ENCODE results near the gene ENOX1. TPM values are rescaled to one million over a fixed set of nuclear protein-coding genes. Genes with fewer than 3 reads are reported as not detected.
A peak's percentile ranks its signal among the peaks of the same experiment; 100 is the strongest.

Gene ENOX1
- total RNA-seq, 1 donor from 2014 or later: 1.7 TPM

DNA sequence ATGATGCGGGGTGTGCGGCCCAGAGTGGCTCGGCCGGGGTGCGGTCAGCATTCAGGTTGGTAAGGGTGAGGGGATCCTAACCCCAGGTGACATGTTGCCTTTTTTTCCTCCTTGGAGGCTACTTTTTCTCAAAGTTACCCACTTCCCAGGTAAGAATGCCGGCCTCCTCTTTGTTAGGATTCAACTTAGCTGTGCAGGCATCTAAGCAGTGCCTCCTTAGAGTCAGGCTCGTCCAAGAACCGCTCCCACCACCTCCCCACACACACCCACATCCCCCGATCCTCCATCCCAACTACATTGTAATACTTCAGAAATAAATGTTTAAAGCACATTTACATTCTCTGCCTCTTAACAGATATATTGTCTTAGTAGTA lies 733 bp upstream of the ENOX1 start:
- Mint-ChIP-seq H3K27me3 (ENCODE audit: unreplicated experiment) (peaks cover 11% of the 10 kb centered on the region), H3K4me1 (ENCODE audit: unreplicated experiment) (peaks cover 12% of the 10 kb centered on the region), H3K9me3 (ENCODE audit: unreplicated experiment) (no peaks in the 10 kb centered on the region), H3K4me3 (ENCODE audit: unreplicated experiment) (peak overlapping the region; percentile 88), H3K27ac (ENCODE audit: unreplicated experiment) (no peak overlapping the region), H3K36me3 (ENCODE audit: low read depth, unreplicated experiment) (no peaks in the 10 kb centered on the region)
- no peak for TF ChIP-seq CTCF (IDR thresholded peaks at IDR 0.05; ENCODE audit: unreplicated experiment)
- DNase-seq (ENCODE audit: low spot score): no peak

DNA sequence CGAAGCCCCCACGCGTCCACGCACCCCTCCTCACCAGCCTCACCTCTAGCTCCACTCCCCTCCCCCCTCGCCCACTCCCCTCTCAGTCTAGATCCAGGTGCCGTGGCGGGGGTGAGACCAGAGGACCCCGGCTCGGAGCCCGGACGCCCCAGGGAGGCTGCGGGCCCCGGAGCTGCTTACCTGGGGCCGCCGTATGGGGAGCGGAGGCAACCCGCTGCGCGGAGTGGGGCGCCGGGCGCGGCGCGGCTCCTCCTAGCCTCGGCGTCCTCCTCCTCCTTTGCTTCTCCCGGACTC lies 353 bp downstream of the ENOX1 start:
- DNase-seq (ENCODE audit: low spot score): no peak
- Mint-ChIP-seq H3K36me3 (ENCODE audit: low read depth, unreplicated experiment) (no peaks in the 10 kb centered on the region), H3K27me3 (ENCODE audit: unreplicated experiment) (peaks cover 11% of the 10 kb centered on the region), H3K9me3 (ENCODE audit: unreplicated experiment) (no peaks in the 10 kb centered on the region), H3K27ac (ENCODE audit: unreplicated experiment) (no peak overlapping the region), H3K4me1 (ENCODE audit: unreplicated experiment) (peaks cover 12% of the 10 kb centered on the region), H3K4me3 (ENCODE audit: unreplicated experiment) (no peak overlapping the region)
- TF ChIP-seq CTCF (IDR thresholded peaks at IDR 0.05; ENCODE audit: unreplicated experiment): no peak

DNA sequence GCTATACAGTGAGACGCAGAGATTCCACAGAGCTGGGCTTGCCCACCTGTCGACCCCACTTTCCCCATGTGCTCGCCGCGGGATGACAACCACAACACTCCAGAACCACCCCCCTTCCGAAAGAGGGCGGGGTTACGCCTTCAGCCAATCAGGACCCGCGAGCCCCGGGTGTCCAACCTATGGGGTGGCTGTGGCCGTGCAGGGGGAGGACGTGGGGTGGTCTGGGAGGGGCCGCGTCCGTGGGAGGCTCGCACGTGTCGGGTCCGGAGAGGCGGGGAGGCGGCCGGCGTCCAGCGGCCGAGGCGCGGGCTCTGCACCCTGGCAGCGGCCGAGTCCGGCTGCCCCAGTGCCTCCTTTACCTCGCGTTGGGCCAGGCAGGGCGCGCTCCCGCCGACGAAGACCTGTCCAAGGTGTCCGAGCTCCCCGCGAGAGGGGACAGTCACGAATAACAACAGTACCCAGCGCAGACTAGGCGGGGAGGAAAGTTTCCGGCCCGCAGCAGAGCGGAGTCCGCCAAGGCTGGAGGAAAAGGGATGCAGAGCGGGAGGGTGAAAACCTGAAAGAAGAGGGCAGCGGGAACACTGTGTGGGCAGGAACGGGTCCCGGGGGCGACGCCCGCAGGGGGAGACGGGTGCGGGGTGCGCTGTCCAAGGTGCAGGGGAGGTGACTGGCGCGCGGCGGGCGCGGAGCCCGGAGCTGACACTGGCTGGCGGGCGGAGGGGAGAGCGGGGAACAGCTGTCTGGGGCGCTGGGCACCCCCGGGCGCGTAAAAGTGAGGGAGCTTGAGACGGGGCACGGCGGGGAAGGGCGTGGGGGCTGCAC lies 911 bp downstream of the ENOX1 start:
- H3K27ac Mint-ChIP-seq (ENCODE audit: unreplicated experiment): peak overlapping the region; percentile 38
- no peaks in the 10 kb centered on the region for H3K36me3 Mint-ChIP-seq (ENCODE audit: low read depth, unreplicated experiment)

GRCh38 chr13:43785261-43785649 lies 1.5 kb downstream of the ENOX1 start:
- Mint-ChIP-seq H3K36me3 (ENCODE audit: low read depth, unreplicated experiment) (no peaks in the 10 kb centered on the region), H3K27ac (ENCODE audit: unreplicated experiment) (peak overlapping the region; percentile 38), H3K4me1 (ENCODE audit: unreplicated experiment) (peaks cover 12% of the 10 kb centered on the region), H3K4me3 (ENCODE audit: unreplicated experiment) (peak overlapping the region; percentile 75), H3K9me3 (ENCODE audit: unreplicated experiment) (no peaks in the 10 kb centered on the region), H3K27me3 (ENCODE audit: unreplicated experiment) (peaks cover 11% of the 10 kb centered on the region)
- no peak for TF ChIP-seq CTCF (IDR thresholded peaks at IDR 0.05; ENCODE audit: unreplicated experiment)
- DNase-seq (ENCODE audit: low spot score): peak; percentile 5

More for the DNA sequence above, 911 bp downstream of the ENOX1 start:
- Mint-ChIP-seq H3K27me3 (ENCODE audit: unreplicated experiment) (peaks cover 11% of the 10 kb centered on the region), H3K9me3 (ENCODE audit: unreplicated experiment) (no peaks in the 10 kb centered on the region), H3K4me3 (ENCODE audit: unreplicated experiment) (peak overlapping the region; percentile 91), H3K4me1 (ENCODE audit: unreplicated experiment) (peaks cover 12% of the 10 kb centered on the region)
- TF ChIP-seq CTCF (IDR thresholded peaks at IDR 0.05; ENCODE audit: unreplicated experiment): no peak
- peak; percentile 67 for DNase-seq (ENCODE audit: low spot score)

GRCh38 chr13:43784496-43784895 lies 2.3 kb downstream of the ENOX1 start:
- Mint-ChIP-seq H3K4me3 (ENCODE audit: unreplicated experiment) (no peak overlapping the region), H3K27me3 (ENCODE audit: unreplicated experiment) (peaks cover 8% of the 10 kb centered on the region)

More at GRCh38 chr13:43784496-43784895, 2.3 kb downstream of the ENOX1 start:
- no peak for TF ChIP-seq CTCF (IDR thresholded peaks at IDR 0.05; ENCODE audit: unreplicated experiment)
- Mint-ChIP-seq H3K4me1 (ENCODE audit: unreplicated experiment) (peaks cover 12% of the 10 kb centered on the region), H3K36me3 (ENCODE audit: low read depth, unreplicated experiment) (no peaks in the 10 kb centered on the region), H3K9me3 (ENCODE audit: unreplicated experiment) (no peaks in the 10 kb centered on the region), H3K27ac (ENCODE audit: unreplicated experiment) (peak overlapping the region; percentile 84)
- DNase-seq (ENCODE audit: low spot score): no peak
